DND-41 (cell line): ENCODE results near the gene CPNE5.

ENCODE experiments used
- EZH2 ChIP-seq: IDR thresholded peaks from 3 replicates; pipeline ENCODE4 v1.6.1; 2012; ENCODE audit warnings: borderline replicate concordance, low read depth, mild to moderate bottlenecking, moderate library complexity, low read length, inconsistent platforms; ENCODE audit not compliant: severe bottlenecking
- TF ChIP-seq, protein P1 (sequence below): IDR thresholded peaks from 2 replicates; pipeline ENCODE4 v1.5.1; 2012; ENCODE audit warnings: borderline replicate concordance, low read length, moderate library complexity, mild to moderate bottlenecking; ENCODE audit not compliant: poor library complexity, severe bottlenecking; ENCODE audit errors: extremely low read depth

DNA sequence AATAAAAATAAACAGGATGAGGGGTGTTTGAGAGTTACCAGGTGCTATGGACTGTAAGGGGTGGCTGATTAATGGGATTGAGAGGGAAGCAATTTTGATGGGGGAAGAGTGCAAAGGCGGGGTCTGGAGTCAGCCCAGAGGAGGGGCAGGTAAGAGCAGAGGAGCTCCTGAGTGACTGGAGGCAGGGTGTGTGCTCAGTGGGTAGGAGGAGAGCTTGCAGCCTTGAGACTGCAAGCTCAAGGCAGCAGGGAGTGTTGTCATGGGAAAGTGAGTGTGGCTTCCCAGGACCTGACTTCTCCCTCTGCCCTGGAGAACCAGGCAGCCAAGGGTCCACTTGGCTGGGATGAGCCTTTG, 87.4 kb downstream of the CPNE5 start:
- TF ChIP-seq, protein P1, sequence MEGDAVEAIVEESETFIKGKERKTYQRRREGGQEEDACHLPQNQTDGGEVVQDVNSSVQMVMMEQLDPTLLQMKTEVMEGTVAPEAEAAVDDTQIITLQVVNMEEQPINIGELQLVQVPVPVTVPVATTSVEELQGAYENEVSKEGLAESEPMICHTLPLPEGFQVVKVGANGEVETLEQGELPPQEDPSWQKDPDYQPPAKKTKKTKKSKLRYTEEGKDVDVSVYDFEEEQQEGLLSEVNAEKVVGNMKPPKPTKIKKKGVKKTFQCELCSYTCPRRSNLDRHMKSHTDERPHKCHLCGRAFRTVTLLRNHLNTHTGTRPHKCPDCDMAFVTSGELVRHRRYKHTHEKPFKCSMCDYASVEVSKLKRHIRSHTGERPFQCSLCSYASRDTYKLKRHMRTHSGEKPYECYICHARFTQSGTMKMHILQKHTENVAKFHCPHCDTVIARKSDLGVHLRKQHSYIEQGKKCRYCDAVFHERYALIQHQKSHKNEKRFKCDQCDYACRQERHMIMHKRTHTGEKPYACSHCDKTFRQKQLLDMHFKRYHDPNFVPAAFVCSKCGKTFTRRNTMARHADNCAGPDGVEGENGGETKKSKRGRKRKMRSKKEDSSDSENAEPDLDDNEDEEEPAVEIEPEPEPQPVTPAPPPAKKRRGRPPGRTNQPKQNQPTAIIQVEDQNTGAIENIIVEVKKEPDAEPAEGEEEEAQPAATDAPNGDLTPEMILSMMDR: no peak
- no peak for TF ChIP-seq EZH2
